H9 (cell line): ENCODE results near the gene FUNDC2. TPM values are rescaled to one million over a fixed set of nuclear protein-coding genes. Genes with fewer than 3 reads are reported as not detected.

Experiments
- DNase-seq: peaks from one replicate; pipeline ENCODE4 v3.0.0-alpha.2; 2017
- H2AFZ ChIP-seq: one replicate; pipeline ENCODE4 v1.6.1; 2013; ENCODE audit warnings: mild to moderate bottlenecking, low read length, control low read depth, moderate library complexity
- H2AK5ac ChIP-seq: 2 replicates; pipeline ENCODE4 v1.6.1; 2013; ENCODE audit warnings: low read length, control low read depth, mixed read lengths; ENCODE audit not compliant: insufficient read length
- H2BK120ac ChIP-seq: one replicate; pipeline ENCODE4 v1.6.1; 2013; ENCODE audit warnings: low read depth, mild to moderate bottlenecking, low read length, control low read depth, inconsistent platforms; ENCODE audit not compliant: poor library complexity, severe bottlenecking
- H2BK12ac ChIP-seq: 2 replicates; pipeline ENCODE4 v1.6.1; 2013; ENCODE audit warnings: low read length, control low read depth, mixed read lengths, low read depth; ENCODE audit not compliant: insufficient read length
- H2BK15ac ChIP-seq: 2 replicates; pipeline ENCODE4 v1.6.1; 2013; ENCODE audit warnings: low read depth, low read length, control low read depth
- H2BK20ac ChIP-seq: one replicate; pipeline ENCODE4 v1.6.1; 2013; ENCODE audit warnings: low read depth, mild to moderate bottlenecking, low read length, control low read depth, inconsistent platforms; ENCODE audit not compliant: poor library complexity, severe bottlenecking
- H2BK5ac ChIP-seq: 2 replicates; pipeline ENCODE4 v1.6.1; 2013; ENCODE audit warnings: low read length, control low read depth, mixed read lengths; ENCODE audit not compliant: insufficient read length
- H3K14ac ChIP-seq: 2 replicates; pipeline ENCODE4 v1.6.1; 2013; ENCODE audit warnings: low read length, control low read depth; ENCODE audit not compliant: insufficient read depth
- H3K18ac ChIP-seq: 2 replicates; pipeline ENCODE4 v1.6.1; 2013; ENCODE audit warnings: low read depth, mild to moderate bottlenecking, mixed read lengths, low read length, control low read depth; ENCODE audit not compliant: insufficient read length
- H3K23ac ChIP-seq: 2 replicates; pipeline ENCODE4 v1.6.1; 2013; ENCODE audit warnings: low read length, control low read depth, mixed read lengths, low read depth; ENCODE audit not compliant: insufficient read length
- H3K23me2 ChIP-seq: 2 replicates; pipeline ENCODE4 v1.6.1; 2013; ENCODE audit warnings: low read depth, mild to moderate bottlenecking, mixed read lengths, low read length, control low read depth; ENCODE audit not compliant: insufficient read length, poor library complexity, severe bottlenecking
- H3K27ac ChIP-seq: 2 replicates; pipeline ENCODE4 v1.5.1; 2013; ENCODE audit warnings: low read length, control low read depth, mixed read lengths, low read depth; ENCODE audit not compliant: insufficient read length
- H3K27me3 ChIP-seq: 2 replicates; pipeline ENCODE4 v1.6.1; 2013; ENCODE audit warnings: low read length, control low read depth, inconsistent platforms; ENCODE audit not compliant: insufficient read depth
- H3K4ac ChIP-seq: 2 replicates; pipeline ENCODE4 v1.6.1; 2013; ENCODE audit warnings: low read depth, mild to moderate bottlenecking, control low read depth, inconsistent platforms, low read length, moderate library complexity
- H3K4me1 ChIP-seq: 2 replicates; pipeline ENCODE4 v1.6.1; 2013; ENCODE audit warnings: low read length, control low read depth, inconsistent platforms; ENCODE audit not compliant: insufficient read depth
- H3K4me2 ChIP-seq: 2 replicates; pipeline ENCODE4 v1.6.1; 2013; ENCODE audit warnings: low read length, control low read depth, mixed read lengths; ENCODE audit not compliant: insufficient read length, insufficient read depth
- H3K56ac ChIP-seq: 2 replicates; pipeline ENCODE4 v1.6.1; 2013; ENCODE audit warnings: low read depth, mild to moderate bottlenecking, mixed read lengths, low read length, control low read depth; ENCODE audit not compliant: insufficient read length
- H3K79me1 ChIP-seq: 2 replicates; pipeline ENCODE4 v1.6.1; 2013; ENCODE audit warnings: low read depth, mild to moderate bottlenecking, moderate library complexity, low read length, control low read depth, inconsistent platforms; ENCODE audit not compliant: insufficient read depth, poor library complexity, severe bottlenecking
- H3K79me2 ChIP-seq: 2 replicates; pipeline ENCODE4 v1.6.1; 2013; ENCODE audit warnings: low read length, control low read depth, inconsistent platforms; ENCODE audit not compliant: insufficient read depth
- H3K9ac ChIP-seq: 2 replicates; pipeline ENCODE4 v1.6.1; 2013; ENCODE audit warnings: low read length, control low read depth, mixed read lengths; ENCODE audit not compliant: insufficient read length; ENCODE audit errors: extremely low read depth
- H3K9me3 ChIP-seq: one replicate; pipeline ENCODE4 v1.6.1; 2013; ENCODE audit warnings: low read depth, low read length, inconsistent platforms; ENCODE audit not compliant: control insufficient read depth
- H3T11ph ChIP-seq: one replicate; pipeline ENCODE4 v1.6.1; 2013; ENCODE audit warnings: mild to moderate bottlenecking, low read length, control low read depth, inconsistent platforms
- H4K20me1 ChIP-seq: one replicate; pipeline ENCODE4 v1.6.1; 2013; ENCODE audit not compliant: control insufficient read depth, insufficient read length, insufficient read depth
- H4K5ac ChIP-seq: 2 replicates; pipeline ENCODE4 v1.6.1; 2013; ENCODE audit warnings: low read depth, mild to moderate bottlenecking, mixed read lengths, low read length, control low read depth; ENCODE audit not compliant: insufficient read length
- H4K8ac ChIP-seq: replicated peaks from 2 replicates; pipeline ENCODE4 v1.6.1; 2013; ENCODE audit warnings: low read length, control low read depth, mixed read lengths, low read depth; ENCODE audit not compliant: insufficient read length
- H4K91ac ChIP-seq: 2 replicates; pipeline ENCODE4 v1.6.1; 2013; ENCODE audit warnings: low read depth, mild to moderate bottlenecking, moderate library complexity, mixed read lengths, low read length, control low read depth; ENCODE audit not compliant: insufficient read length
- H3K27ac Mint-ChIP-seq, 3 experiments: 2 replicates in 2 of 3; 3 replicates in 1 of 3; pipeline ENCODE4 v1.8.0; 2020 to 2021; ENCODE audit warnings: mixed read lengths in 3 of 3, mild to moderate bottlenecking in 1 of 3, moderate library complexity in 1 of 3
- H3K27me3 Mint-ChIP-seq: 2 replicates; pipeline ENCODE4 v1.8.0; 2021; ENCODE audit warnings: low read depth, mild to moderate bottlenecking, moderate library complexity, mixed read lengths
- H3K36me3 Mint-ChIP-seq, 3 experiments: 2 replicates in 2 of 3; 3 replicates in 1 of 3; pipeline ENCODE4 v1.8.0; 2020 to 2021; ENCODE audit warnings: low read depth in 3 of 3, mixed read lengths in 3 of 3; ENCODE audit not compliant: insufficient read depth in 1 of 3
- H3K4me1 Mint-ChIP-seq, 2 experiments: 2 replicates each; pipeline ENCODE4 v1.8.0; 2020; ENCODE audit warnings: mixed read lengths in 2 of 2
- H3K4me3 Mint-ChIP-seq, 2 experiments: 2 replicates in 1 of 2; 3 replicates in 1 of 2; pipeline ENCODE4 v1.8.0; 2020 to 2021; ENCODE audit warnings: mild to moderate bottlenecking in 2 of 2, mixed read lengths in 2 of 2, moderate library complexity in 1 of 2
- H3K9me3 Mint-ChIP-seq, 2 experiments: 2 replicates in 1 of 2; 3 replicates in 1 of 2; pipeline ENCODE4 v1.8.0; 2020; ENCODE audit warnings: mild to moderate bottlenecking in 2 of 2, mixed read lengths in 2 of 2, moderate library complexity in 1 of 2
- WGBS: extraction: QIAGEN DNeasy Blood & Tissue Kit; methylation state at CpG from one replicate; pipeline ENCODE4 v1.1.7; 2013; ENCODE audit warnings: missing lambda C conversion rate, low lambda C conversion rate, mixed read lengths; ENCODE audit not compliant: insufficient read length; ENCODE audit errors: extremely low coverage; 5-methylcytosine and 5-hydroxymethylcytosine counted together
- total RNA-seq: library from RNA; stranded (reverse); gene quantifications from 2 replicates; pipeline ENCODE4 v1.2.1, GENCODE V29; 2021
- TF ChIP-seq, protein P1 (sequence below): fragments of 200-600 bp; sonication (generic); conservative IDR thresholded peaks from 3 replicates; pipeline ENCODE4 v1.8.0; 2021; ENCODE audit warnings: antibody characterized with exemption, mild to moderate bottlenecking

Gene FUNDC2
- total RNA-seq, 1 experiment from 2014 or later = 62.1 TPM

DNA sequence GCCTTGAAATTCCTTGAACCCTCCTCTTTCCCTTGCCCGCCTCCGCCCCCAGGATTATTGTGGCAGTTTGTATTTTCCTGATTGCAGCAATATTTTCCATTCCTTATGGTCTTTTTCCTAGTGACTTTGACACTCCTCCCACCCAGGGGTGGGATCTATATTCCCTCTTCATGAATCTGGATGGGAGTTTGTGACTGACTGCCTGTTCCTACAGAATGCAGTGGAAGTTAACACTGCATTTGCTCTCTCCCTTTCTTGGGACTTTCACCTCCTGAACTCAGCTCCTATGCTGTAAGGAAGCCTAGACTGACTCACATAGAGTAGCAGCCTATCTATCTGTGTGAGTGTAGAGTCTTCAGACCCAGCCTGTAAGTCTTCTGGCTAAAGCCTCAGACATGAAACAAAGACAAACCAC is 2.2 kb downstream of the FUNDC2 start:
- no peak overlapping the region for H4K8ac ChIP-seq
- no peak for DNase-seq
- no peak overlapping the region for H3T11ph ChIP-seq
- peaks cover 53 to 55% of the 10 kb centered on the region in 2 experiments for H3K9me3 Mint-ChIP-seq
- H3K9ac ChIP-seq = no peak overlapping the region
- no peaks in the 10 kb centered on the region for H3K4me1 ChIP-seq
- peaks cover 3 to 7% (median 4%) of the 10 kb centered on the region in 3 experiments; a peak in 5 of 7 replicates for H3K36me3 Mint-ChIP-seq
- no peaks in the 10 kb centered on the region for H3K23me2 ChIP-seq
- H3K23ac ChIP-seq = no peak overlapping the region
- no peak overlapping the region for H3K14ac ChIP-seq
- no peaks in the 10 kb centered on the region for H3K79me1 ChIP-seq
- no peaks in the 10 kb centered on the region for H3K27me3 Mint-ChIP-seq
- H3K4me3 Mint-ChIP-seq = peak overlapping the region in 1 of 2 experiments; percentile 16; a peak in 2 of 5 replicates
- H3K27ac ChIP-seq = no peak overlapping the region
- no peak overlapping the region for H2BK15ac ChIP-seq
- no CpG with 5 or more reads among the region's 2 CpGs for WGBS
- H3K18ac ChIP-seq = no peak overlapping the region
- H2BK120ac ChIP-seq = no peak overlapping the region
- no peak overlapping the region for H2AK5ac ChIP-seq
- no peak overlapping the region for H4K91ac ChIP-seq
- no peak overlapping the region for H2AFZ ChIP-seq
- H3K79me2 ChIP-seq = no peaks in the 10 kb centered on the region
- no peak overlapping the region for H2BK20ac ChIP-seq
- no peak overlapping the region for H4K5ac ChIP-seq
- H2BK5ac ChIP-seq = no peak overlapping the region
- H3K27me3 ChIP-seq = no peaks in the 10 kb centered on the region
- no peak overlapping the region for H3K27ac Mint-ChIP-seq
- H3K4me1 Mint-ChIP-seq = peaks cover 4 to 6% of the 10 kb centered on the region in 2 experiments
- H3K4me2 ChIP-seq = no peak overlapping the region
- no peaks in the 10 kb centered on the region for H4K20me1 ChIP-seq
- TF ChIP-seq, protein P1, sequence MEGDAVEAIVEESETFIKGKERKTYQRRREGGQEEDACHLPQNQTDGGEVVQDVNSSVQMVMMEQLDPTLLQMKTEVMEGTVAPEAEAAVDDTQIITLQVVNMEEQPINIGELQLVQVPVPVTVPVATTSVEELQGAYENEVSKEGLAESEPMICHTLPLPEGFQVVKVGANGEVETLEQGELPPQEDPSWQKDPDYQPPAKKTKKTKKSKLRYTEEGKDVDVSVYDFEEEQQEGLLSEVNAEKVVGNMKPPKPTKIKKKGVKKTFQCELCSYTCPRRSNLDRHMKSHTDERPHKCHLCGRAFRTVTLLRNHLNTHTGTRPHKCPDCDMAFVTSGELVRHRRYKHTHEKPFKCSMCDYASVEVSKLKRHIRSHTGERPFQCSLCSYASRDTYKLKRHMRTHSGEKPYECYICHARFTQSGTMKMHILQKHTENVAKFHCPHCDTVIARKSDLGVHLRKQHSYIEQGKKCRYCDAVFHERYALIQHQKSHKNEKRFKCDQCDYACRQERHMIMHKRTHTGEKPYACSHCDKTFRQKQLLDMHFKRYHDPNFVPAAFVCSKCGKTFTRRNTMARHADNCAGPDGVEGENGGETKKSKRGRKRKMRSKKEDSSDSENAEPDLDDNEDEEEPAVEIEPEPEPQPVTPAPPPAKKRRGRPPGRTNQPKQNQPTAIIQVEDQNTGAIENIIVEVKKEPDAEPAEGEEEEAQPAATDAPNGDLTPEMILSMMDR = no peak
- H3K9me3 ChIP-seq = peaks cover 15% of the 10 kb centered on the region
- H3K4ac ChIP-seq = no peak overlapping the region
- no peak overlapping the region for H3K56ac ChIP-seq
- no peak overlapping the region for H2BK12ac ChIP-seq
